ENCODE measurements around the gene ROPN1L. TPM values are rescaled to one million over a fixed set of nuclear protein-coding genes. Genes with fewer than 3 reads are reported as not detected.
"Not testable (repeated sequence)": the region's sequence is repeated elsewhere in the genome, so short reads cannot be mapped to it uniquely, and the experiment has no call there.

Gene ROPN1L
- total RNA-seq, 3 donors from 2014 or later, result not detected

GRCh38 chr5:10511741-10512640, 70.3 kb downstream of the ROPN1L start:
- Histone ChIP-seq H3K4me1 (ENCODE audit: low read depth) (no peaks in the 10 kb centered on the region), H3K4me3 (no peak overlapping the region), H3K9me3 (no peaks in the 10 kb centered on the region), H3K36me3 (ENCODE audit: low read depth) (no peaks in the 10 kb centered on the region)
- intact Hi-C loops (cut with DNase I, micrococcal nuclease), result no loop called here
- ATAC-seq (no peak), DNase-seq (no peak)
- TF ChIP-seq CTCF (IDR thresholded peaks at IDR 0.05), result no peak

- H3K4me3 ChIP-seq, result no peak overlapping the region
- H3K9me3 ChIP-seq, result no peaks in the 10 kb centered on the region
- H3K4me1 ChIP-seq (ENCODE audit: low read depth), result no peaks in the 10 kb centered on the region
- H3K36me3 ChIP-seq (ENCODE audit: low read depth), result no peaks in the 10 kb centered on the region
- no peak for DNase-seq
- intact Hi-C loops (cut with DNase I, micrococcal nuclease), result no loop called here
- no peak for ATAC-seq
- no peak for TF ChIP-seq CTCF (IDR thresholded peaks at IDR 0.05)
Observed at GRCh38 chr5:10513501-10514442, 72.1 kb downstream of the ROPN1L start.

GRCh38 chr5:10514572-10514971, 72.9 kb downstream of the ROPN1L start:
- H3K36me3 ChIP-seq (ENCODE audit: low read depth); ATAC-seq; intact Hi-C loops (cut with DNase I, micrococcal nuclease); DNase-seq; H3K4me3 ChIP-seq; H3K9me3 ChIP-seq; H3K4me1 ChIP-seq (ENCODE audit: low read depth): not testable (repeated sequence)

Small RNA genes lying within 50 kb of the gene (microRNA-seq; reads per million reads assigned to microRNA genes)
- not detected for gene MIR6131

Other genes starting within 250 kb of the ROPN1L start
- 10 to 100 TPM; 15.9 to 19.3 (median 16.3) TPM for gene ATPSCKMT, start 192.0 kb upstream of the ROPN1L start, total RNA-seq
- 100 to 1,000 TPM; 120 to 155 (median 122) TPM for gene CCT5, start 191.6 kb upstream of the ROPN1L start, total RNA-seq
- gene CMBL, start 134.0 kb upstream of the ROPN1L start, total RNA-seq, result 100 to 1,000 TPM in 1 of 3 donors, 10 to 100 TPM in 2; 81.4 to 210 (median 97.9) TPM
- 100 to 1,000 TPM; 141 to 205 (median 165) TPM for gene MARCHF6, start 88.2 kb upstream of the ROPN1L start, total RNA-seq
- 1 to 10 TPM in 2 of 3 donors, under 1 TPM in 1; 0.96 to 3.3 (median 1.7) TPM for gene ANKRD33B, start 122.2 kb downstream of the ROPN1L start, total RNA-seq

Data from mucosa of descending colon (tissue), 3 donors.